Fibroblast of lung (primary cell): ENCODE data around the gene CFAP221.

ENCODE experiments used
- EZH2 ChIP-seq: IDR thresholded peaks from 2 replicates; pipeline ENCODE4 v1.5.1; 2012; ENCODE audit warnings: low read length, control low read depth, mild to moderate bottlenecking; ENCODE audit errors: missing control alignments
- TF ChIP-seq, protein P1 (sequence below), 2 donors: IDR thresholded peaks in 1 of 2; conservative IDR thresholded peaks in 1 of 2; 1 replicate in 1 of 2; 2 replicates in 1 of 2; pipeline ENCODE4 v1.5.1; 2011 to 2012; ENCODE audit warnings: low read length in 2 of 2, control low read depth in 1 of 2, inconsistent platforms in 1 of 2, low read depth in 1 of 2, mild to moderate bottlenecking in 1 of 2

DNA sequence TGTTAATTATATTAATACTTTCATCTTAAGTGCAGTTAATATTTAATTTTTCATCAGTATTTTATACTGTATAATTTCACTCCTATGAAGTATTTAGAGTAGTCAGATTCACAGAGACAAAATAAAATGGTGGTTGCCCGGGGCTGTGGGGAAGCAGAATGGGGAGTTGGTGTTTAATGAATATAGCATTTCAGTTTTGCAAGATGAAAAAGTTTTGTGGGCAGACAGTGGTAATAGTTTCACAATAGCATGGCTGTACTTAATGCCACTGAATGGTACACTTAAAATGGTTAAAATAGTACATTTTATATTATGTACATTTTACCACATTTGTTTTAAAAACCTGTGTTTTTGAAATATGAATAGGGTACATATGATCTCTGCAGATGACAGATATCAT is 31.2 kb downstream of the CFAP221 start:
- TF ChIP-seq EZH2 = no peak
- TF ChIP-seq, protein P1, sequence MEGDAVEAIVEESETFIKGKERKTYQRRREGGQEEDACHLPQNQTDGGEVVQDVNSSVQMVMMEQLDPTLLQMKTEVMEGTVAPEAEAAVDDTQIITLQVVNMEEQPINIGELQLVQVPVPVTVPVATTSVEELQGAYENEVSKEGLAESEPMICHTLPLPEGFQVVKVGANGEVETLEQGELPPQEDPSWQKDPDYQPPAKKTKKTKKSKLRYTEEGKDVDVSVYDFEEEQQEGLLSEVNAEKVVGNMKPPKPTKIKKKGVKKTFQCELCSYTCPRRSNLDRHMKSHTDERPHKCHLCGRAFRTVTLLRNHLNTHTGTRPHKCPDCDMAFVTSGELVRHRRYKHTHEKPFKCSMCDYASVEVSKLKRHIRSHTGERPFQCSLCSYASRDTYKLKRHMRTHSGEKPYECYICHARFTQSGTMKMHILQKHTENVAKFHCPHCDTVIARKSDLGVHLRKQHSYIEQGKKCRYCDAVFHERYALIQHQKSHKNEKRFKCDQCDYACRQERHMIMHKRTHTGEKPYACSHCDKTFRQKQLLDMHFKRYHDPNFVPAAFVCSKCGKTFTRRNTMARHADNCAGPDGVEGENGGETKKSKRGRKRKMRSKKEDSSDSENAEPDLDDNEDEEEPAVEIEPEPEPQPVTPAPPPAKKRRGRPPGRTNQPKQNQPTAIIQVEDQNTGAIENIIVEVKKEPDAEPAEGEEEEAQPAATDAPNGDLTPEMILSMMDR (conservative IDR thresholded peaks at IDR 0.05 in 1 of 2, IDR thresholded peaks at IDR 0.05 in 1 of 2; ENCODE audit: low read depth in 1 of 2, low read length in 2 of 2) = no peak
